HUES6 (cell line): ENCODE data around the gene RANBP17.

ENCODE experiments used
- H3K27ac ChIP-seq: 2 replicates; pipeline ENCODE4 v1.7.0; 2013; ENCODE audit warnings: low read depth, mild to moderate bottlenecking, low read length, inconsistent platforms
- H3K27me3 ChIP-seq: 2 replicates; pipeline ENCODE4 v1.6.1; 2013; ENCODE audit warnings: low read length; ENCODE audit not compliant: control insufficient read depth, insufficient read depth
- H3K36me3 ChIP-seq: 2 replicates; pipeline ENCODE4 v1.6.1; 2013; ENCODE audit warnings: low read length; ENCODE audit not compliant: control insufficient read depth, insufficient read depth
- H3K4me1 ChIP-seq: 2 replicates; pipeline ENCODE4 v1.6.1; 2013; ENCODE audit warnings: low read length; ENCODE audit not compliant: control insufficient read depth, insufficient read depth
- H3K4me3 ChIP-seq: 2 replicates; pipeline ENCODE4 v1.5.1; 2013; ENCODE audit warnings: low read depth, low read length
- H3K9ac ChIP-seq: one replicate; pipeline ENCODE4 v1.6.1; 2013; ENCODE audit warnings: mild to moderate bottlenecking, low read length
- H3K9me3 ChIP-seq: 2 replicates; pipeline ENCODE4 v1.6.1; 2013; ENCODE audit warnings: low read depth, low read length; ENCODE audit not compliant: control insufficient read depth, insufficient read depth

Gene RANBP17

GRCh38 chr5:170844651-170845050, 17.2 kb upstream of the RANBP17 start:
- Histone ChIP-seq H3K4me1 (no peaks in the 10 kb centered on the region), H3K36me3 (no peaks in the 10 kb centered on the region), H3K9me3 (no peaks in the 10 kb centered on the region), H3K27ac (no peak overlapping the region), H3K9ac (no peak overlapping the region), H3K4me3 (no peak overlapping the region), H3K27me3 (no peaks in the 10 kb centered on the region)

- Histone ChIP-seq H3K9me3 (no peaks in the 10 kb centered on the region), H3K9ac (no peak overlapping the region)
These were observed 15.4 kb upstream of the RANBP17 start for GRCh38 chr5:170846416-170846815.

GRCh38 chr5:170846846-170847245, 15.0 kb upstream of the RANBP17 start:
- H3K27ac ChIP-seq = no peak overlapping the region
- H3K9ac ChIP-seq = no peak overlapping the region
- H3K9me3 ChIP-seq = no peaks in the 10 kb centered on the region
- H3K4me3 ChIP-seq = no peak overlapping the region
- no peaks in the 10 kb centered on the region for H3K4me1 ChIP-seq
- H3K27me3 ChIP-seq = no peaks in the 10 kb centered on the region
- H3K36me3 ChIP-seq = no peaks in the 10 kb centered on the region

More at GRCh38 chr5:170846416-170846815, 15.4 kb upstream of the RANBP17 start:
- no peaks in the 10 kb centered on the region for H3K4me1 ChIP-seq
- no peaks in the 10 kb centered on the region for H3K36me3 ChIP-seq
- H3K27ac ChIP-seq = no peak overlapping the region
- H3K4me3 ChIP-seq = no peak overlapping the region
- H3K27me3 ChIP-seq = no peaks in the 10 kb centered on the region

GRCh38 chr5:170848033-170848432, 13.8 kb upstream of the RANBP17 start:
- Histone ChIP-seq H3K9ac (no peak overlapping the region), H3K36me3 (no peaks in the 10 kb centered on the region), H3K4me3 (no peak overlapping the region), H3K27me3 (no peaks in the 10 kb centered on the region), H3K27ac (no peak overlapping the region), H3K4me1 (no peaks in the 10 kb centered on the region), H3K9me3 (no peaks in the 10 kb centered on the region)

GRCh38 chr5:170849374-170849773, 12.4 kb upstream of the RANBP17 start:
- H3K27ac ChIP-seq = no peak overlapping the region
- H3K36me3 ChIP-seq = no peaks in the 10 kb centered on the region
- H3K9ac ChIP-seq = no peak overlapping the region
- no peaks in the 10 kb centered on the region for H3K4me1 ChIP-seq
- no peak overlapping the region for H3K4me3 ChIP-seq
- H3K9me3 ChIP-seq = no peaks in the 10 kb centered on the region
- no peaks in the 10 kb centered on the region for H3K27me3 ChIP-seq

GRCh38 chr5:170854566-170854965, 7.3 kb upstream of the RANBP17 start:
- Histone ChIP-seq H3K36me3 (no peaks in the 10 kb centered on the region), H3K9me3 (peaks cover 5% of the 10 kb centered on the region; the same call in 1 of the 2 replicates), H3K4me1 (no peaks in the 10 kb centered on the region), H3K4me3 (no peak overlapping the region), H3K27ac (no peak overlapping the region), H3K27me3 (no peaks in the 10 kb centered on the region), H3K9ac (no peak overlapping the region)

GRCh38 chr5:170857066-170857465, 4.8 kb upstream of the RANBP17 start:
- no peak overlapping the region for H3K27ac ChIP-seq
- H3K9ac ChIP-seq = no peak overlapping the region

GRCh38 chr5:170860415-170860814, 1.4 kb upstream of the RANBP17 start:
- no peak overlapping the region for H3K4me3 ChIP-seq
- peaks cover 22% of the 10 kb centered on the region for H3K9me3 ChIP-seq
- no peak overlapping the region for H3K9ac ChIP-seq
- H3K27me3 ChIP-seq = peaks cover 12% of the 10 kb centered on the region
- H3K4me1 ChIP-seq = peaks cover 19% of the 10 kb centered on the region
- no peaks in the 10 kb centered on the region for H3K36me3 ChIP-seq
- no peak overlapping the region for H3K27ac ChIP-seq

More at GRCh38 chr5:170857066-170857465, 4.8 kb upstream of the RANBP17 start:
- Histone ChIP-seq H3K36me3 (no peaks in the 10 kb centered on the region), H3K4me3 (no peak overlapping the region), H3K9me3 (peaks cover 22% of the 10 kb centered on the region), H3K4me1 (no peaks in the 10 kb centered on the region), H3K27me3 (no peaks in the 10 kb centered on the region)

- H3K4me1 ChIP-seq = peaks cover 19% of the 10 kb centered on the region
- peaks cover 12% of the 10 kb centered on the region for H3K27me3 ChIP-seq
- H3K4me3 ChIP-seq = peak overlapping the region; percentile 24
- no peak overlapping the region for H3K9ac ChIP-seq
- no peak overlapping the region for H3K27ac ChIP-seq
- peaks cover 22% of the 10 kb centered on the region for H3K9me3 ChIP-seq
- no peaks in the 10 kb centered on the region for H3K36me3 ChIP-seq
These were observed 776 bp upstream of the RANBP17 start for GRCh38 chr5:170860818-170861666.

- peaks cover 22% of the 10 kb centered on the region for H3K9me3 ChIP-seq
- peaks cover 19% of the 10 kb centered on the region for H3K4me1 ChIP-seq
- no peaks in the 10 kb centered on the region for H3K36me3 ChIP-seq
- H3K4me3 ChIP-seq = peak overlapping the region; percentile 84
- H3K27me3 ChIP-seq = peaks cover 12% of the 10 kb centered on the region
- H3K27ac ChIP-seq = no peak overlapping the region
- no peak overlapping the region for H3K9ac ChIP-seq
These were observed 226 bp upstream of the RANBP17 start for GRCh38 chr5:170861667-170861916.

- Histone ChIP-seq H3K4me1 (peaks cover 19% of the 10 kb centered on the region), H3K36me3 (no peaks in the 10 kb centered on the region), H3K27me3 (peaks cover 12% of the 10 kb centered on the region), H3K9ac (no peak overlapping the region), H3K9me3 (peaks cover 22% of the 10 kb centered on the region), H3K27ac (no peak overlapping the region), H3K4me3 (no peak overlapping the region)
These were observed 1.8 kb downstream of the RANBP17 start for GRCh38 chr5:170863646-170864045.
